PC-9 (cell line): Measurements from ENCODE around the gene ANKK1. TPM values are rescaled to one million over a fixed set of nuclear protein-coding genes. Genes with fewer than 3 reads are reported as not detected.

Source experiments
- BruUV-seq: library from RNA; stranded (reverse); fragments of 400-500 nt; replicated peaks from 2 replicates; lab custom pipeline; 2021; lab: Mats Ljungman, UMichigan
- CTCF ChIA-PET: fragments of 300-600 bp; sonication (Branson Sonifier 250); formaldehyde crosslinking; loops from one replicate; lab custom pipeline; 2022; ENCODE audit warnings: antibody characterized with exemption; lab: Charles Lee
- POLR2A ChIA-PET: fragments of 300-600 bp; sonication (Branson Sonifier 250); formaldehyde crosslinking; loops from one replicate; lab custom pipeline; 2022; ENCODE audit warnings: antibody characterized with exemption; ENCODE audit not compliant: unreplicated experiment; lab: Charles Lee
- DNase-seq, 2 experiments: peaks; one replicate each; pipeline versions ENCODE4 v3.0.0 to v3.0.0-alpha.2; 2015 to 2022; ENCODE audit warnings: mixed read lengths in 1 of 2
- H2AFZ ChIP-seq: fragments of 200-600 bp; sonication (generic); 2 replicates; pipeline ENCODE4 v1.8.1; 2017; ENCODE audit warnings: antibody characterized with exemption
- H3F3A ChIP-seq: fragments of 200-600 bp; sonication (generic); 2 replicates; pipeline ENCODE4 v1.8.1; 2017; ENCODE audit warnings: antibody characterized with exemption, mild to moderate bottlenecking, low read depth; ENCODE audit not compliant: insufficient read depth
- H3K27ac ChIP-seq: fragments of 200-600 bp; sonication (generic); 2 replicates; pipeline ENCODE4 v1.6.1; 2016; ENCODE audit warnings: mixed run types
- H3K27me3 ChIP-seq: fragments of 200-600 bp; sonication (generic); 2 replicates; pipeline ENCODE4 v1.6.1; 2016; ENCODE audit warnings: low read depth, mixed run types; ENCODE audit not compliant: insufficient read depth
- H3K36me3 ChIP-seq: fragments of 200-600 bp; sonication (generic); 2 replicates; pipeline ENCODE4 v1.6.1; 2016; ENCODE audit warnings: low read depth, mixed run types
- H3K4me1 ChIP-seq: fragments of 200-600 bp; sonication (generic); replicated peaks from 2 replicates; pipeline ENCODE4 v1.6.1; 2016; ENCODE audit warnings: mixed run types; ENCODE audit not compliant: insufficient read depth
- H3K4me2 ChIP-seq: fragments of 200-600 bp; sonication (generic); 2 replicates; pipeline ENCODE4 v1.6.1; 2017; ENCODE audit warnings: mixed run types
- H3K4me3 ChIP-seq: fragments of 200-600 bp; sonication (generic); 2 replicates; pipeline ENCODE4 v1.6.1; 2016; ENCODE audit warnings: mixed run types
- H3K79me2 ChIP-seq: fragments of 200-600 bp; sonication (generic); 2 replicates; pipeline ENCODE4 v1.6.1; 2017; ENCODE audit warnings: low read depth, mixed run types
- H3K9me2 ChIP-seq: fragments of 200-600 bp; sonication (generic); 2 replicates; pipeline ENCODE4 v1.8.1; 2017; ENCODE audit warnings: mild to moderate bottlenecking; ENCODE audit not compliant: insufficient read depth
- H3K9me3 ChIP-seq: fragments of 200-600 bp; sonication (generic); 2 replicates; pipeline ENCODE4 v1.8.1; 2016; ENCODE audit warnings: low read depth; ENCODE audit not compliant: insufficient read depth
- H4K20me1 ChIP-seq: fragments of 200-600 bp; sonication (generic); 2 replicates; pipeline ENCODE4 v1.8.1; 2017; ENCODE audit not compliant: insufficient read depth
- CTCF ChIP-seq: fragments of 200-600 bp; sonication (generic); conservative IDR thresholded peaks from 2 replicates; pipeline ENCODE4 v1.6.1; 2017; ENCODE audit warnings: mixed run types, antibody characterized with exemption, mild to moderate bottlenecking, moderate library complexity
- EZH2 ChIP-seq: fragments of 200-600 bp; sonication (generic); IDR thresholded peaks from 2 replicates; pipeline ENCODE4 v1.8.0; 2017; ENCODE audit warnings: antibody characterized with exemption, low read depth
- intact Hi-C: fragments of 100-400 bp; cut with micrococcal nuclease; formaldehyde crosslinking; loops from one replicate; pipeline ENCODE4 v1.10.0; 2022; ENCODE audit not compliant: unreplicated experiment
- total RNA-seq: library from RNA; stranded (reverse); gene quantifications from 2 replicates; pipeline ENCODE4 v1.2.3, GENCODE V29; 2021

Gene ANKK1
- total RNA-seq, 1 experiment from 2014 or later: not detected

GRCh38 chr11:113377681-113378412, 9.7 kb upstream of the ANKK1 start:
- Histone ChIP-seq H3K9me2 (no peaks in the 10 kb centered on the region), H4K20me1 (no peaks in the 10 kb centered on the region), H3K4me2 (no peak overlapping the region), H3K27ac (no peak overlapping the region), H3K36me3 (no peaks in the 10 kb centered on the region), H3K4me1 (no peaks in the 10 kb centered on the region), H3K27me3 (no peaks in the 10 kb centered on the region), H2AFZ (no peak overlapping the region), H3K79me2 (no peaks in the 10 kb centered on the region), H3K9me3 (no peaks in the 10 kb centered on the region), H3K4me3 (no peak overlapping the region), H3F3A (no peaks in the 10 kb centered on the region)
- ChIA-PET POLR2A (no interaction called here), CTCF (no interaction called here)
- no peak for DNase-seq
- BruUV-seq: no TSS peak
- intact Hi-C loops: no loop called here
- TF ChIP-seq EZH2 (no peak), CTCF (no peak)

- CTCF ChIA-PET: no interaction called here
- Histone ChIP-seq H3K4me3 (no peak overlapping the region), H3K4me2 (no peak overlapping the region), H3K4me1 (peaks cover 1% of the 10 kb centered on the region; the same call in 1 of the 2 replicates), H3K9me3 (no peaks in the 10 kb centered on the region), H3K27me3 (no peaks in the 10 kb centered on the region), H3K36me3 (no peaks in the 10 kb centered on the region), H4K20me1 (no peaks in the 10 kb centered on the region), H3K9me2 (no peaks in the 10 kb centered on the region), H3F3A (peaks cover 3% of the 10 kb centered on the region; the same call in 1 of the 2 replicates), H3K27ac (no peak overlapping the region), H3K79me2 (no peaks in the 10 kb centered on the region), H2AFZ (no peak overlapping the region)
- DNase-seq: no peak
- intact Hi-C loops: no loop called here
- POLR2A ChIA-PET: no interaction called here
- no TSS peak for BruUV-seq
- TF ChIP-seq CTCF: no peak
- no peak for TF ChIP-seq EZH2
Observed at GRCh38 chr11:113378692-113379091, 8.9 kb upstream of the ANKK1 start.

GRCh38 chr11:113382121-113382520, 5.5 kb upstream of the ANKK1 start:
- intact Hi-C loops: no loop called here
- Histone ChIP-seq H3K4me3 (no peak overlapping the region), H4K20me1 (no peaks in the 10 kb centered on the region), H3K27me3 (no peaks in the 10 kb centered on the region; the same call in 1 of the 2 replicates), H2AFZ (no peak overlapping the region), H3K36me3 (no peaks in the 10 kb centered on the region), H3F3A (peaks cover 12% of the 10 kb centered on the region), H3K9me3 (no peaks in the 10 kb centered on the region), H3K4me1 (peaks cover 19% of the 10 kb centered on the region), H3K4me2 (no peak overlapping the region), H3K79me2 (no peaks in the 10 kb centered on the region), H3K9me2 (no peaks in the 10 kb centered on the region), H3K27ac (no peak overlapping the region)
- no TSS peak for BruUV-seq
- no peak for DNase-seq
- CTCF ChIA-PET: no interaction called here
- TF ChIP-seq CTCF (no peak), EZH2 (no peak)
- POLR2A ChIA-PET: no interaction called here
